Left hindlimb (tissue), 1 donor: ENCODE measurements around the gene ANXA6.

Experiments used
- DNase-seq: peaks from one replicate; pipeline ENCODE4 v3.0.0-alpha.2; 2018

The ANXA6 gene

DNA sequence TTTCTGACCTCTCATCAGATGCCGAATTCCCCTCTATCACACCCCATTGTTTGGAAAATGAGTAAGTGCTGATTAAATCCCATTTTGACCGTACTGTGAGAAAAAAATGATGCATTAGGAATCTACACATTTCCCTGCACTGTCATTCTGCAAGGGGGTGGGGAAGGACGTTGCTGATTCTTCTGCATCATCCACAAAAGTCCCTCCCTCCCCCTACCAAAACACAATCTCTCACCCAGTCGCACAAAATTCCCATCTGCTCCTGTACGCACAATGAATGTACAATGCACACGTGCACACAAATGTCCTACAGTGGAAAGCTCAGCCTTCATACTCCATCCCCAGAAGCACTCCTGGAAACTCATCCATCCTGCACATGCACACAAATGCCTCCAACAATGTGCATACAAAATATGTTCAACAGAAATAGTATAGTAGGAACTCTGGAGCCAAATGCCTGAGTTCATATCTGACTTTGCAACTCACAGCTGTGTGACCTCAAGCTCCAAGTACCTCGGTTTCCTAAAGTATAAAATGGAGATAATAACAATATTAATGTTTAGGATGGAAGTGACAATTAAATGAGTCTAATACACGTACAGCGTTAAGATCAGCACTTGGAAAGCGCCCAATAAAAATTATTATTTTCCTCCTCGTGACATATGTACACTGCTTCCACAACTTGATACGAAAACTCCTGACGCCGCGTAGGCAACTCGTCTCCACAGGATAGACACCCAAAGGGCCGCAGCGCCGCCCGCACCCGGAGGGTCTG lies 77.6 kb downstream of the ANXA6 start:
- DNase-seq: no peak

DNA sequence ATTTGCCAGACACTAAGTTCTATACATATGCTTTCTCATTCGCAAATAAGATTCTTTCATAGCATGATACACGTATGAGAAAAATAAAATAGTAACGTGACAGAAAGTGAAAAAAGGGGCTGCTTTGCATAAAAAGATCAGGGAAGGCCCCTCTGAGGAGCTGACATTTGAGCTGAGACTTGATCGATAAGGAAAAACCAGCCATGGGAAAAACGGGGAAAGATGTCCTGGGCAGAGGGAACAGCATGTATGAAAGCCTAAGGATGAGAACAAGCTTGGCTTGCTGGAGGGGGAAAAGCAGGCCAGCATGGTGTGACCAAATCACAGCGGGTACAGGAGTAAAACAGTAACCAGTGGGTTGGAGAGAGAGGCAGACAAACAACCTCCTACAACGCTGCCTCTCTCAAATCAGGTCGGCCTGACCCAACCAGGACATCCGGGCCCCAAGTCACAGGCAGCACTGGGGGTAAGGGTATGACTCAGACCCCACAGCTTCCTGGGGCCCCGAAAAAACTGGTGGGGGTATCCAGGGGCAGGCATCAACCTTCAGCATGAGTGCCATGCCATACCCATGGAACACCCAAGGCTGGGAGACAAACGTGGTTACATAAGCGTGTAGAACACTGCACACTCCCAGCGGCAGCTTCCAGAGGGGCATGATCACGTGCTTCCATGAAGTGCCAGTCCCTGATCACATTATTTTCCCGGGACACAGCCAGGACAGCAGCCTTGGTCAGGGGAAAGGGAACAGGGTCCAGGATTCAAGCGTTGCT lies 78.9 kb downstream of the ANXA6 start:
- no peak for DNase-seq

GRCh38 chr5:151077967-151078366 lies 79.6 kb downstream of the ANXA6 start:
- no peak for DNase-seq

DNA sequence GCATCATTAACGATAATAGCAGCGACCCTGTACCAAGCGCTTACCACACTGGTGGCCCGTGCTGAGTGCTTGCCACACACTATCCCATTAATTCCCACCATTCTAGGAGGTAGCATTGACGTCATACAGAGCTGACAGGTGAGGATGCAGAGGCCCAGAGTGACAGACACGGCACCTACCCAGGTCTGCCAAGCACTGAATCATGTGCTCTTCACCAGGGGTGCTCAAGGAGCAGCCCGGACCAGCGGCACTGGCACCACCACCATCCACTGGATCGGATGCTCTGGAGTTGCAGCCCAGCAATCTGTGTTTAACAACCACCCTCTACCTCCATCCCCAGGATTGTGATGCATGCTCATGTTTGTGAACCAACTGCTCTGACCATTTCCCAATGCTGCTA lies 80.2 kb downstream of the ANXA6 start:
- DNase-seq: no peak

DNA sequence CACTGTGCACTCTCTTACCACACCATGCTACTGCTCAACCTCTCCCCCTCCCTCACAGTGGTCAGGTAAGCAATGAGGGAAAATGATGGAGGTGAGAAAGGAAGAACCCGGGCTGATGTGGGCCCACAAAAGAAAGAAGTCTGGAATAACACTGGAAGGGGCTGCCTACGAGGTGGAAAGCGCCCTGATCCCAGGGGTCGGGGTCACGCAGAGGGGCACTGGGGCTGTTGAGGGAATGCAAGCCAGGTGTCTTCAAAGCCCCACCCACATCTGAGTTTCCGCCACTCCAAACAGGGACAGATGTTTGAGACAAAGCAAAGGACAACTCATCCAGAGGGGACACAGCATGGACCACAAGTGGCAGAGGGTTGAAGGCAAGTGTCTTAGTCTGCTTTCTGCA lies 81.0 kb downstream of the ANXA6 start:
- no peak for DNase-seq

DNA sequence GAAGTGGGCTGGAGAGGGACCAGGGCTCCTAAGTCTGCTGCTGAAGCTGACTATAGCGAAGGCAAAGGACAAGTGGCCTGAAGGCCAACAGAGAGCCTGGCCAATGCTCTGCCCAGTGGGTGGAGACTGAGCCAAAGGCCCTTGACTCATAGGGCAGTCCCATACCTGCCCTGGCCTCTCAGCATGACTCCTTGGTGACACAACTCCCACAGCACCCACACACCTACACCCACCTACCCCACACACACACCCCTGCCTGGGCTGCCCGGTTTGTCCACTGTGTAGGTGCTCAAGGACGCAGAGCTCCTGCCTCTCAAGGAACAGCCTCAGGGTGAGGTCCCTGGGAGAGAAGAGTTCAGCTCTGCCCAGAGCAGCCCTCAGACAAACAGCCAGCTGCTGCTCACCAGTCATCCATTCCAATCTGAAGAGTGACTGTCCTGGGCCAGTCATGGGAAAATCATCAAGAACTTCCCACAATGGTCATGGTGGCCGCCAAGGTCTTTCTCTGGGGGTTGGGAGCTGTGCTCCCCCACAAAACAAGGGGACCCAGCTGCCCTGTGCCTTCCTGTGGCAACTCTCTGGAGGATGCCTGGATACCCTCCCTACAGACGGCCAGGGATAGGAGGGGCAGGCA lies 81.8 kb downstream of the ANXA6 start:
- no peak for DNase-seq

DNA sequence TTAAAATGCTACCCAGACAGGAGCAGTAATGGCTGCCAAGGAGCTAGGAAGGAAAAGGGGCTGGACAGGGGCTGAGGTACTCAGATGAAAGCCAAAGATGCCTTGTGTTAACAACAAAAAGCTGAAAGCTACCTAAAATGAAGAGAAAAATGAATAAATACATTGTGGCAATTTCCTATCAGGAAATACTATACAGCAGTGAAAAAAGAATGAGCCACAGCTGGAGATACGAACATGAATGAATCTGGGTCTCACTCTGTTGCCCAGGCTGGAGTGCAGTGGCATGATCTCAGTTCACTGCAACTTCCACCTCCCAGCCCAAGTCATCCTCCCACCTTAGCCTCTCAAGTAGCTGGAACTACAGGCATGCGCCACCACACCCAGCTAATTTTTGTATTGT lies 83.0 kb downstream of the ANXA6 start:
- DNase-seq: no peak

- no peak for DNase-seq
These were observed 84.3 kb downstream of the ANXA6 start for GRCh38 chr5:151073280-151073679.

DNA sequence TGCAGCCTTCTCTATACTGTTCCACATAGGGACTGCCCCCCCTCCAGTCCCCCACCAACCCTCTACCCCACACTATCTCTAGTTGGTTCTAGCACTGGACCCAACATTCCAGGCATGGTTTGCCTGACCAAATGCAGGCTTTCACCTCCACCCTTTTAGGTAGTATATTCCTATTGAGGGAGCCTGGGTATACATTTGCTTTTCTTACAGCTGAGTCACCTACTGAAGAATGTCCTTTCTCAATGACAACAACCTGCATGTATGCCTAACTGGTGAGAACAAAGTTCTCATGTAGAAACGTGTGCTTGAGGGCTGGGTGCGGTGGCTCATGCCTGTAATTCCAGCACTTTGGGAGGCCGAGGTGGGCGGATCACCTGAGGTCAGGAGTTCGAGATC lies 85.0 kb downstream of the ANXA6 start:
- DNase-seq: no peak

- no peak for DNase-seq
These were observed 85.5 kb downstream of the ANXA6 start for GRCh38 chr5:151071848-151072629.

- DNase-seq: no peak
These were observed 86.6 kb downstream of the ANXA6 start for GRCh38 chr5:151071021-151071420.

DNA sequence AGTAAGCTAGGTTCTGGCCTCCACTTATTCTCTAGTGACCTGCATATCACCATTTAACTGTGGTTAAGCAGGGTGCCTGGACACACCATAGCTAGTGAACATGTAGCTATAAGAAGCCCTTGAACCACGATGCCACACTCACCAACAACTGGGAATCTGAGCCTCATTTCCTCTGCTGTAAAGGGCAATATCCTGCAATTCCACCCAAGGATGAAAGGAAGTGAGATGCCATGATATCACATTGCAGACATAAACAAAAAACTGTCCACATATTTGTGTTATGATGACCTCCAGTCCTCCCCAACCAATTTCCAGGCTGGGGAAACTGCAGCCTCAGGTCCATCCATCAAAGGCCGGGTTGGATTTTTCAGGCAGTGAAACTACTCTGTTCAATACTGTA lies 87.1 kb downstream of the ANXA6 start:
- DNase-seq: no peak

DNA sequence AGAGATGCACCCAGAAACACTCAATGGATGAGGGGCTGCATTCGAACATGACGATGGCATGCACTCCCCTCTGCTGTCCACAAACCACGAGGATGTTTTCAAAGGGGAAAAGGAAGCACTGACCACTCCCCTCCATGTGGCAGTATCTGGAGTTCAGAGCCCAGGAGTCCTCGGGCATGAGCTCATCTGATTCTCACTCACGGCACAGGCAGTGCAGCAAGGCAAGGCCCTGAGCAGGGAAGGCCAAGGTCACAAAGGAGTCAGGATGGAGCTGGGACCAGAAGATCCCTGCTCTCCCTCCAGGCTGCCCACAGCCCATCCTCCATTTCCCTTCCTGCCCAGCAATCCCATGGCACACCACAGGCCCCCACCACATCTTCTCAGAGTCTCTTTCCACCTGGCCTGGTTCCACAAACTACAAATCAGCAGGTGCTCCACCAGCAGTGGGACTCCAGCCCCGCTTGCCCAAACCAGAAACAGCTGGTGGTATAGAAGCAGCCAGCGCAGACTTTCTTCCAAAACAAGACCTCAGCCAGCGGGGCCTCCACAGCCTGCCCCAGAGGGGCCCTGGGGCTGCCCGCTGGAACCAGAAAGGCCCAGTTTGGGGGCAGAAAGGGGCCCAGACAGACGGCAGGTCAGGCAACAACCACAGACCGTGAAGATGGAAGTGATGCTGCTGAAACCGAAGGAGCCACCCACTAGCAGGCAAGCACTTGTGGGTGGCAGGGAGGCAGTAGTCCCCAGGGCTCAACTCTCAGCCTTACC lies 89.0 kb downstream of the ANXA6 start:
- DNase-seq: peak; percentile 55

DNA sequence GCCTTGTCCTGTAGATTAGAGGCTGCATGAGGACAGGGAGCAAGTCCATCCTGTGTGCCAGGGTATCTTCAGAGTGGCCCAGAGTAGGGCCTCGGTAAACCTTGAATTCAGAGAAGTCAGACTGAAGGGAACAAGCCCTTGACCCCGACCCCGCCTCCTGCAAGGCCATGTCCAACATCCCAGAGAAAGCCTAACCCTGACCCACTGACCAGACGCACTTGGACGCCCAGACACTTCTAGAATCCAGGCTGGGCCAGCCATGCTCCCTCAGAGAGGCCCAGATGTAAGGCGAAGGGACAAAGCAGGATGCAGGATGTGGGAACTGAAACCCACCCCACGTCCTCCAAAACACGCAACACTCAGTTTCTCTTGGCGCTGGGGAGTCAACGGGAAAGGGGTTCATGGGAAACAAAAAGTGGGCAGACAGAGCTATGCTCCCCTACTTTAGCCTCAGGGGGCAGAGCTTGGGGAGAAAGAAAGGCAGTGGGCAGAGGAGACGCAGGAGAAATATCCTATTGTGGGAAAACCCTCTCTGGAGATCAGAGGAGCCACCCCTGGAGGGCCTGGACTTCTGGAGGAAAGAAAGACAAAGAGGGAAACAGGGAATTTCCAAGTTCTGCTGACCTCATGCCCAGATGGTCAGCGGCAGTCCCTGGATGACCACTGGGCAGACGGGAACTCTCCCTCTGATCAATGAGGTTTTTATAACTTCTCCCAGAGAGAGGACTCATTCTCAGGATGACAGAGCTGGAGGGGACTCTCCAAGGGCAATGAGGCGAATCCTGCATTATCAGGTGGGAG lies 89.7 kb downstream of the ANXA6 start:
- DNase-seq: no peak

DNA sequence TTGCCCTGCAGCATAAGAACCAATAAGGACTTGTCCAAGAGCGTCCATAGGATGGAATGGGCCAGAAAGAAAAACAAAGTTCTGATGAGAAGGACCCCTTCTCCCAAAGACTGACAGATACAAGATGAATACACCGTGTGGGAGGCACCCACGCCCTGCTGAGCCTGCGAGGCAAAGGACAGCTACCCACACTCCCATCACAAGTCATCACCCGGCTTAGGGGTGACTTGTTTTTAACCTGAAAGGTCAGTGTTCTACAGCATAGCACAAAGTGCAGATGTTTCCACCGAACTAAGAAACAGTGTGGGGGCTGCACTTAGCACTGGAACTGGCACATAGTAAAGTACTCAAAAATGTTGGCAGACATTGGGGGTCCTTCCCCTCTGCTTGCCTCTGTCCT lies 90.7 kb downstream of the ANXA6 start:
- DNase-seq: no peak

GRCh38 chr5:151065609-151066008 lies 92.0 kb downstream of the ANXA6 start:
- no peak for DNase-seq

- no peak for DNase-seq
These were observed 92.6 kb downstream of the ANXA6 start for GRCh38 chr5:151064916-151065499.

DNA sequence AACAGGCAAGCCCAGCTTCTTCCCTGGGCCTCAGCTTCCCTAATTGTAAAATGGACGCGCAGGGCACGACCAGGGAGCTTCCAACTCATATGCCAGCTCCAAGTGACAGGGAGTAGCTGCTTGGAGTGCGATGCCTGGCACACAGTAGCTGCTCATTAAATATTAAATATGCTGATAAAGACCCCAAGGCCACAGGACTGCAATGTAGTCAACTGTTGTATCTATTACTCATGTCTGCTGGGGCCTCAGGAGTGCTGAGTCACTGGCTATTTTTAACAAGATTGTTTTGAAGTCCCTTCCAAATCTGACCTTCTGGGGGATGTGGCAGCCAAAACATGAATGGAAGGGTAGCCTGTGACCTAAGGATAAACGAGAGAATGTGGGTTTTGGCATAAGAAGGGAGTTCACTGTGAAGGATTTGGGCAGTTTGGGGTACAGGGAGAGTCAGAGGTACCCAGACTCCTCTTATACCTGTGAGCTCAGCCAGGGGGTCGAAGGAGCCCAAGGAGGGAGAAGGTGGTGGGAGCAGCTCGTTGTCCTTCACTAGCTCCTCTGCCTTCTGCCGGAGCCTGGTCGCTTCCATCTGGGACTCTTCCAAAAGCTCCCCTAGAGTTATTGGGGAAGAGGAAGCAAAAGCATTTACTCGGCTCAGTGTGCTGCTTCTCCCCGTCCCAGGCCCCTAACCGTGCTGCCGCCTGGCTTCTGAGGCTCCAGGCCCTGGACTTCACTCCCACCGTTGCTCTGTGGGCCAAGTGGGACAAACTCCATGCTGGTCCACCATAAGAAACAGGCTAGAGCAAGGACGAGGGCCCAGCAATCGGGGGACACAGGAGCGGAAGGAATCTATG lies 94.2 kb downstream of the ANXA6 start:
- DNase-seq: no peak

- no peak for DNase-seq
These were observed 95.0 kb downstream of the ANXA6 start for GRCh38 chr5:151062405-151063141.
